ENCODE measurements around the gene TLR7.

Gene TLR7

GRCh38 chrX:12866451-12867377, at the start of gene TLR7:
TLR7 (plus strand) TSS chrX:12867072; CDS start chrX:12867579, 507 bp downstream.
- H3K9ac ChIP-seq (ENCODE audit: low read length): no peak within 1 kb of the TSS
- H3K36me3 ChIP-seq (ENCODE audit: control insufficient read depth, insufficient read depth, low read length): no peaks in the 10 kb centered on the region
- no peaks in the 10 kb centered on the region for H3K4me1 ChIP-seq (ENCODE audit: control insufficient read depth, insufficient read depth, low read length)
- H3K4me3 ChIP-seq (ENCODE audit: low read length): no peak within 1 kb of the TSS
- no peaks in the 10 kb centered on the region for H3K27me3 ChIP-seq (ENCODE audit: control insufficient read depth, insufficient read depth, low read length)
- H3K9me3 ChIP-seq (ENCODE audit: control insufficient read depth, low read length): no peaks in the 10 kb centered on the region

- no peaks in the 10 kb centered on the region for H3K27me3 ChIP-seq (ENCODE audit: control insufficient read depth, insufficient read depth, low read length)
- no peak overlapping the region for H3K9ac ChIP-seq (ENCODE audit: low read length)
- no peak overlapping the region for H3K4me3 ChIP-seq (ENCODE audit: low read length)
- H3K4me1 ChIP-seq (ENCODE audit: control insufficient read depth, insufficient read depth, low read length): no peaks in the 10 kb centered on the region
- no peaks in the 10 kb centered on the region for H3K36me3 ChIP-seq (ENCODE audit: control insufficient read depth, insufficient read depth, low read length)
- H3K9me3 ChIP-seq (ENCODE audit: control insufficient read depth, low read length): no peaks in the 10 kb centered on the region
Observed at GRCh38 chrX:12817528-12817927, 49.3 kb upstream of the TLR7 start.

GRCh38 chrX:12819222-12819621, 47.6 kb upstream of the TLR7 start:
- Histone ChIP-seq H3K9ac (ENCODE audit: low read length) (no peak overlapping the region), H3K9me3 (ENCODE audit: control insufficient read depth, low read length) (no peaks in the 10 kb centered on the region), H3K27me3 (ENCODE audit: control insufficient read depth, insufficient read depth, low read length) (no peaks in the 10 kb centered on the region), H3K4me3 (ENCODE audit: low read length) (no peak overlapping the region), H3K4me1 (ENCODE audit: control insufficient read depth, insufficient read depth, low read length) (no peaks in the 10 kb centered on the region), H3K36me3 (ENCODE audit: control insufficient read depth, insufficient read depth, low read length) (no peaks in the 10 kb centered on the region)

GRCh38 chrX:12820737-12821136, 46.1 kb upstream of the TLR7 start:
- H3K27me3 ChIP-seq (ENCODE audit: control insufficient read depth, insufficient read depth, low read length): no peaks in the 10 kb centered on the region
- H3K9ac ChIP-seq (ENCODE audit: low read length): no peak overlapping the region

GRCh38 chrX:12824944-12825343, 41.9 kb upstream of the TLR7 start:
- Histone ChIP-seq H3K36me3 (ENCODE audit: control insufficient read depth, insufficient read depth, low read length) (no peaks in the 10 kb centered on the region), H3K9ac (ENCODE audit: low read length) (no peak overlapping the region), H3K27me3 (ENCODE audit: control insufficient read depth, insufficient read depth, low read length) (no peaks in the 10 kb centered on the region)

More at GRCh38 chrX:12820737-12821136, 46.1 kb upstream of the TLR7 start:
- no peaks in the 10 kb centered on the region for H3K36me3 ChIP-seq (ENCODE audit: control insufficient read depth, insufficient read depth, low read length)
- H3K9me3 ChIP-seq (ENCODE audit: control insufficient read depth, low read length): no peaks in the 10 kb centered on the region
- H3K4me1 ChIP-seq (ENCODE audit: control insufficient read depth, insufficient read depth, low read length): no peaks in the 10 kb centered on the region
- H3K4me3 ChIP-seq (ENCODE audit: low read length): no peak overlapping the region

GRCh38 chrX:12825801-12826200, 41.1 kb upstream of the TLR7 start:
- Histone ChIP-seq H3K4me3 (ENCODE audit: low read length) (no peak overlapping the region), H3K36me3 (ENCODE audit: control insufficient read depth, insufficient read depth, low read length) (no peaks in the 10 kb centered on the region), H3K4me1 (ENCODE audit: control insufficient read depth, insufficient read depth, low read length) (no peaks in the 10 kb centered on the region), H3K27me3 (ENCODE audit: control insufficient read depth, insufficient read depth, low read length) (no peaks in the 10 kb centered on the region), H3K9me3 (ENCODE audit: control insufficient read depth, low read length) (no peaks in the 10 kb centered on the region), H3K9ac (ENCODE audit: low read length) (no peak overlapping the region)

More at GRCh38 chrX:12824944-12825343, 41.9 kb upstream of the TLR7 start:
- no peaks in the 10 kb centered on the region for H3K9me3 ChIP-seq (ENCODE audit: control insufficient read depth, low read length)
- H3K4me1 ChIP-seq (ENCODE audit: control insufficient read depth, insufficient read depth, low read length): no peaks in the 10 kb centered on the region
- no peak overlapping the region for H3K4me3 ChIP-seq (ENCODE audit: low read length)

- Histone ChIP-seq H3K4me1 (ENCODE audit: control insufficient read depth, insufficient read depth, low read length) (no peaks in the 10 kb centered on the region), H3K9me3 (ENCODE audit: control insufficient read depth, low read length) (no peaks in the 10 kb centered on the region), H3K27me3 (ENCODE audit: control insufficient read depth, insufficient read depth, low read length) (no peaks in the 10 kb centered on the region), H3K9ac (ENCODE audit: low read length) (no peak overlapping the region), H3K36me3 (ENCODE audit: control insufficient read depth, insufficient read depth, low read length) (no peaks in the 10 kb centered on the region), H3K4me3 (ENCODE audit: low read length) (no peak overlapping the region)
Observed at GRCh38 chrX:12843061-12843667, 23.7 kb upstream of the TLR7 start.

- H3K36me3 ChIP-seq (ENCODE audit: control insufficient read depth, insufficient read depth, low read length): no peaks in the 10 kb centered on the region
- H3K4me3 ChIP-seq (ENCODE audit: low read length): no peak overlapping the region
- no peaks in the 10 kb centered on the region for H3K4me1 ChIP-seq (ENCODE audit: control insufficient read depth, insufficient read depth, low read length)
- H3K27me3 ChIP-seq (ENCODE audit: control insufficient read depth, insufficient read depth, low read length): no peaks in the 10 kb centered on the region
- no peak overlapping the region for H3K9ac ChIP-seq (ENCODE audit: low read length)
- no peaks in the 10 kb centered on the region for H3K9me3 ChIP-seq (ENCODE audit: control insufficient read depth, low read length)
Observed at GRCh38 chrX:12843668-12844279, 23.1 kb upstream of the TLR7 start.

- no peaks in the 10 kb centered on the region for H3K9me3 ChIP-seq (ENCODE audit: control insufficient read depth, low read length)
- no peaks in the 10 kb centered on the region for H3K4me1 ChIP-seq (ENCODE audit: control insufficient read depth, insufficient read depth, low read length)
- H3K27me3 ChIP-seq (ENCODE audit: control insufficient read depth, insufficient read depth, low read length): no peaks in the 10 kb centered on the region
- no peaks in the 10 kb centered on the region for H3K36me3 ChIP-seq (ENCODE audit: control insufficient read depth, insufficient read depth, low read length)
- H3K4me3 ChIP-seq (ENCODE audit: low read length): no peak overlapping the region
- H3K9ac ChIP-seq (ENCODE audit: low read length): no peak overlapping the region
Observed at GRCh38 chrX:12844319-12844718, 22.6 kb upstream of the TLR7 start.

GRCh38 chrX:12865359-12865758, 1.5 kb upstream of the TLR7 start:
- no peak overlapping the region for H3K9ac ChIP-seq (ENCODE audit: low read length)
- H3K4me1 ChIP-seq (ENCODE audit: control insufficient read depth, insufficient read depth, low read length): no peaks in the 10 kb centered on the region
- H3K4me3 ChIP-seq (ENCODE audit: low read length): no peak overlapping the region
- H3K9me3 ChIP-seq (ENCODE audit: control insufficient read depth, low read length): no peaks in the 10 kb centered on the region
- no peaks in the 10 kb centered on the region for H3K27me3 ChIP-seq (ENCODE audit: control insufficient read depth, insufficient read depth, low read length)
- no peaks in the 10 kb centered on the region for H3K36me3 ChIP-seq (ENCODE audit: control insufficient read depth, insufficient read depth, low read length)

- Histone ChIP-seq H3K4me3 (ENCODE audit: low read length) (no peak overlapping the region), H3K9me3 (ENCODE audit: control insufficient read depth, low read length) (no peaks in the 10 kb centered on the region), H3K9ac (ENCODE audit: low read length) (no peak overlapping the region), H3K27me3 (ENCODE audit: control insufficient read depth, insufficient read depth, low read length) (no peaks in the 10 kb centered on the region), H3K36me3 (ENCODE audit: control insufficient read depth, insufficient read depth, low read length) (no peaks in the 10 kb centered on the region), H3K4me1 (ENCODE audit: control insufficient read depth, insufficient read depth, low read length) (no peaks in the 10 kb centered on the region)
Observed at GRCh38 chrX:12867685-12868084, 813 bp downstream of the TLR7 start.

- Histone ChIP-seq H3K4me1 (ENCODE audit: control insufficient read depth, insufficient read depth, low read length) (no peaks in the 10 kb centered on the region), H3K9ac (ENCODE audit: low read length) (no peak overlapping the region), H3K9me3 (ENCODE audit: control insufficient read depth, low read length) (no peaks in the 10 kb centered on the region), H3K27me3 (ENCODE audit: control insufficient read depth, insufficient read depth, low read length) (no peaks in the 10 kb centered on the region), H3K36me3 (ENCODE audit: control insufficient read depth, insufficient read depth, low read length) (no peaks in the 10 kb centered on the region), H3K4me3 (ENCODE audit: low read length) (no peak overlapping the region)
Observed at GRCh38 chrX:12868747-12869146, 1.9 kb downstream of the TLR7 start.

Data from mucosa of stomach (tissue), 1 donor.